GM23338 (cell line): Measurements from ENCODE around the gene INSL3.

ENCODE experiments used
- CTCF ChIP-seq, 2 experiments: fragments of 200-600 bp in 1 of 2; sonication (generic) in 1 of 2; conservative IDR thresholded peaks; 2 replicates each; pipeline versions ENCODE4 v1.5.1 to v1.6.1; 2016 to 2017; ENCODE audit warnings: antibody characterized with exemption in 2 of 2, low read depth in 2 of 2, mild to moderate bottlenecking in 2 of 2, moderate library complexity in 1 of 2
- EZH2phosphoT487 ChIP-seq: fragments of 200-600 bp; sonication (generic); IDR thresholded peaks from one replicate; pipeline ENCODE4 v1.8.1; 2018; ENCODE audit warnings: antibody characterized with exemption; ENCODE audit not compliant: unreplicated experiment
- JUNB ChIP-seq: IDR thresholded peaks from one replicate; pipeline ENCODE4 v1.6.1; 2016; ENCODE audit warnings: antibody characterized with exemption; ENCODE audit not compliant: unreplicated experiment
- TF ChIP-seq, protein P1 (sequence below): IDR thresholded peaks from one replicate; pipeline ENCODE4 v1.6.1; 2018; ENCODE audit warnings: antibody characterized with exemption; ENCODE audit not compliant: unreplicated experiment

GRCh38 chr19:17855280-17856152, 34.2 kb upstream of the INSL3 start:
- TF ChIP-seq CTCF (conservative IDR thresholded peaks at IDR 0.05; ENCODE audit: low read depth in 2 of 2) = peak; percentile 88 to 99
- no peak for TF ChIP-seq JUNB
- TF ChIP-seq, protein P1, sequence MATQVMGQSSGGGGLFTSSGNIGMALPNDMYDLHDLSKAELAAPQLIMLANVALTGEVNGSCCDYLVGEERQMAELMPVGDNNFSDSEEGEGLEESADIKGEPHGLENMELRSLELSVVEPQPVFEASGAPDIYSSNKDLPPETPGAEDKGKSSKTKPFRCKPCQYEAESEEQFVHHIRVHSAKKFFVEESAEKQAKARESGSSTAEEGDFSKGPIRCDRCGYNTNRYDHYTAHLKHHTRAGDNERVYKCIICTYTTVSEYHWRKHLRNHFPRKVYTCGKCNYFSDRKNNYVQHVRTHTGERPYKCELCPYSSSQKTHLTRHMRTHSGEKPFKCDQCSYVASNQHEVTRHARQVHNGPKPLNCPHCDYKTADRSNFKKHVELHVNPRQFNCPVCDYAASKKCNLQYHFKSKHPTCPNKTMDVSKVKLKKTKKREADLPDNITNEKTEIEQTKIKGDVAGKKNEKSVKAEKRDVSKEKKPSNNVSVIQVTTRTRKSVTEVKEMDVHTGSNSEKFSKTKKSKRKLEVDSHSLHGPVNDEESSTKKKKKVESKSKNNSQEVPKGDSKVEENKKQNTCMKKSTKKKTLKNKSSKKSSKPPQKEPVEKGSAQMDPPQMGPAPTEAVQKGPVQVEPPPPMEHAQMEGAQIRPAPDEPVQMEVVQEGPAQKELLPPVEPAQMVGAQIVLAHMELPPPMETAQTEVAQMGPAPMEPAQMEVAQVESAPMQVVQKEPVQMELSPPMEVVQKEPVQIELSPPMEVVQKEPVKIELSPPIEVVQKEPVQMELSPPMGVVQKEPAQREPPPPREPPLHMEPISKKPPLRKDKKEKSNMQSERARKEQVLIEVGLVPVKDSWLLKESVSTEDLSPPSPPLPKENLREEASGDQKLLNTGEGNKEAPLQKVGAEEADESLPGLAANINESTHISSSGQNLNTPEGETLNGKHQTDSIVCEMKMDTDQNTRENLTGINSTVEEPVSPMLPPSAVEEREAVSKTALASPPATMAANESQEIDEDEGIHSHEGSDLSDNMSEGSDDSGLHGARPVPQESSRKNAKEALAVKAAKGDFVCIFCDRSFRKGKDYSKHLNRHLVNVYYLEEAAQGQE = no peak
- TF ChIP-seq EZH2phosphoT487 = no peak
